Spleen (tissue), 11 donors: Measurements from ENCODE around the gene PPP2R3A. TPM values are rescaled to one million over a fixed set of nuclear protein-coding genes. Genes with fewer than 3 reads are reported as not detected.

Source experiments
- DNase-seq: peaks from one replicate; pipeline ENCODE4 v3.0.0-alpha.2; 2020
- H3K27ac ChIP-seq, 8 donors: fragments of 200-600 bp; sonication (generic) in 7 of 8; 1 replicate in 4 of 8; 2 replicates in 4 of 8; pipeline versions ENCODE4 v1.5.0 to v1.8.0; 2016 to 2021; ENCODE audit warnings: inconsistent platforms in 4 of 8, mild to moderate bottlenecking in 4 of 8, moderate library complexity in 1 of 8
- H3K27me3 ChIP-seq, 7 donors: fragments of 200-600 bp; sonication (generic) in 6 of 7; replicated peaks in 1 of 7; 1 replicate in 4 of 7; 2 replicates in 3 of 7; pipeline versions ENCODE4 v1.5.0 to v1.8.0; 2016 to 2021; ENCODE audit warnings: inconsistent platforms in 3 of 7, mild to moderate bottlenecking in 1 of 7
- H3K36me3 ChIP-seq, 6 donors: fragments of 200-600 bp; sonication (generic) in 5 of 6; 1 replicate in 4 of 6; 2 replicates in 2 of 6; pipeline versions ENCODE4 v1.5.0 to v1.8.0; 2016 to 2021; ENCODE audit warnings: inconsistent platforms in 2 of 6
- H3K4me1 ChIP-seq, 6 donors: fragments of 200-600 bp; sonication (generic) in 5 of 6; 1 replicate in 3 of 6; 2 replicates in 3 of 6; pipeline versions ENCODE4 v1.5.0 to v1.8.0; 2016 to 2021; ENCODE audit warnings: inconsistent platforms in 3 of 6
- H3K4me3 ChIP-seq, 8 donors: fragments of 200-600 bp; sonication (generic) in 7 of 8; 1 replicate in 4 of 8; 2 replicates in 4 of 8; pipeline versions ENCODE4 v1.5.0 to v1.8.0; 2016 to 2021; ENCODE audit warnings: inconsistent platforms in 4 of 8, mild to moderate bottlenecking in 4 of 8, moderate library complexity in 2 of 8
- H3K9me3 ChIP-seq, 8 donors: fragments of 200-600 bp; sonication (generic) in 7 of 8; 1 replicate in 4 of 8; 2 replicates in 4 of 8; pipeline versions ENCODE4 v1.5.0 to v1.8.0; 2016 to 2021; ENCODE audit warnings: inconsistent platforms in 4 of 8
- POLR2A ChIP-seq, 3 donors: fragments of 450-650 bp; IDR thresholded peaks; one replicate each; pipeline ENCODE4 v1.5.1; 2017; ENCODE audit warnings: antibody characterized with exemption in 3 of 3, mild to moderate bottlenecking in 1 of 3
- POLR2AphosphoS5 ChIP-seq, 3 donors: sonication (generic); formaldehyde crosslinking; IDR thresholded peaks; one replicate each; pipeline ENCODE4 v1.5.1; 2017; ENCODE audit warnings: antibody characterized with exemption in 3 of 3
- WGBS, 5 donors: extraction: QIAGEN DNeasy Blood & Tissue Kit in 3 of 5; methylation state at CpG; one replicate each; pipeline versions ENCODE4 v1.1.5 to v1.1.7; 2013 to 2018; 5-methylcytosine and 5-hydroxymethylcytosine counted together
- intact Hi-C: fragments of 100-400 bp; cut with DNase I; formaldehyde crosslinking; loops from one replicate; pipeline ENCODE4 v1.15.0; 2023; ENCODE audit warnings: low total_unique reads
- polyA plus RNA-seq, 3 donors: library from polyadenylated mRNA; stranded (reverse); fragments of 200-250 nt; gene quantifications; one replicate each; pipeline ENCODE4 v1.2.1, GENCODE V29; 2013
- total RNA-seq, 7 donors: library from RNA; depleted of rRNA in 3 of 7; stranded (reverse); fragments of >200 nt in 3 of 7; fragmentation: NEBNext Ultra II Directional in 4 of 7; extraction: Animal tissue kit (Norgen Biotek cat#: 25700) in 4 of 7; gene quantifications; one replicate each; pipeline versions ENCODE4 v1.1.0 to v1.2.1, GENCODE V29; 2016 to 2021
- TF ChIP-seq, protein P1 (sequence below), 11 experiments: fragments of 200-600 bp in 7 of 11; fragments of 450-650 bp in 4 of 11; sonication (generic) in 4 of 11; IDR thresholded peaks in 8 of 11; conservative IDR thresholded peaks in 3 of 11; 1 replicate in 7 of 11; 2 replicates in 4 of 11; pipeline versions ENCODE4 v1.4.0 to v1.8.0; 2016 to 2021; ENCODE audit warnings: antibody characterized with exemption in 11 of 11, inconsistent platforms in 4 of 11, mild to moderate bottlenecking in 1 of 11
- donor health status: healthy with polysubstance abuse.
- donor health status: DM: no; HTN: no; CAD: no; lungs with moderate emphysema.
- donor health status: DM: no; HTN: no; CAD: no.
- donor health status: Bipolar disorder and iron deficiency.
- donor health status: healthy.
- donor health status: DM: no; HTN: no; CAD: no.
- donor health status: DM: yes; HTN: yes; CAD: no.

The PPP2R3A gene
- total and polyA plus RNA-seq, 10 donors = 0.24 to 5.9 (median 3.1) TPM

- Histone ChIP-seq H3K4me3 (no peak overlapping the region), H3K27ac (no peak overlapping the region), H3K27me3 (no peaks in the 10 kb centered on the region), H3K36me3 (no peaks in the 10 kb centered on the region), H3K9me3 (no peaks in the 10 kb centered on the region), H3K4me1 (no peaks in the 10 kb centered on the region)
- DNase-seq = no peak
- TF ChIP-seq, protein P1, sequence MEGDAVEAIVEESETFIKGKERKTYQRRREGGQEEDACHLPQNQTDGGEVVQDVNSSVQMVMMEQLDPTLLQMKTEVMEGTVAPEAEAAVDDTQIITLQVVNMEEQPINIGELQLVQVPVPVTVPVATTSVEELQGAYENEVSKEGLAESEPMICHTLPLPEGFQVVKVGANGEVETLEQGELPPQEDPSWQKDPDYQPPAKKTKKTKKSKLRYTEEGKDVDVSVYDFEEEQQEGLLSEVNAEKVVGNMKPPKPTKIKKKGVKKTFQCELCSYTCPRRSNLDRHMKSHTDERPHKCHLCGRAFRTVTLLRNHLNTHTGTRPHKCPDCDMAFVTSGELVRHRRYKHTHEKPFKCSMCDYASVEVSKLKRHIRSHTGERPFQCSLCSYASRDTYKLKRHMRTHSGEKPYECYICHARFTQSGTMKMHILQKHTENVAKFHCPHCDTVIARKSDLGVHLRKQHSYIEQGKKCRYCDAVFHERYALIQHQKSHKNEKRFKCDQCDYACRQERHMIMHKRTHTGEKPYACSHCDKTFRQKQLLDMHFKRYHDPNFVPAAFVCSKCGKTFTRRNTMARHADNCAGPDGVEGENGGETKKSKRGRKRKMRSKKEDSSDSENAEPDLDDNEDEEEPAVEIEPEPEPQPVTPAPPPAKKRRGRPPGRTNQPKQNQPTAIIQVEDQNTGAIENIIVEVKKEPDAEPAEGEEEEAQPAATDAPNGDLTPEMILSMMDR (IDR thresholded peaks at IDR 0.05 in 8 of 11, conservative IDR thresholded peaks at IDR 0.05 in 3 of 11) = no peak
- TF ChIP-seq POLR2AphosphoS5 (IDR thresholded peaks at IDR 0.05) (no peak), POLR2A (IDR thresholded peaks at IDR 0.05) (no peak)
- whole genome bisulfite sequencing, 5 donors = 70 to 85% (median 77%) methylated on average over 4 of the region's 4 CpGs
- intact Hi-C loops = no loop called here
Observed at GRCh38 chr3:135981701-135982403, 16.3 kb downstream of the PPP2R3A start.

GRCh38 chr3:135982404-135982761, 16.9 kb downstream of the PPP2R3A start:
- WGBS, 5 donors = 96 to 100% (median 100%) methylated on average over 1 of the region's 1 CpG
- Histone ChIP-seq H3K27me3 (no peaks in the 10 kb centered on the region), H3K4me3 (no peak overlapping the region), H3K4me1 (no peaks in the 10 kb centered on the region), H3K9me3 (no peaks in the 10 kb centered on the region), H3K27ac (no peak overlapping the region), H3K36me3 (no peaks in the 10 kb centered on the region)
- no peak for DNase-seq
- intact Hi-C loops = no loop called here
- TF ChIP-seq POLR2A (IDR thresholded peaks at IDR 0.05) = no peak
- no peak for TF ChIP-seq POLR2AphosphoS5 (IDR thresholded peaks at IDR 0.05)
- TF ChIP-seq, protein P1 (IDR thresholded peaks at IDR 0.05 in 8 of 11, conservative IDR thresholded peaks at IDR 0.05 in 3 of 11) = no peak

GRCh38 chr3:135982922-135983581, 17.5 kb downstream of the PPP2R3A start:
- H3K36me3 ChIP-seq = no peaks in the 10 kb centered on the region
- WGBS, 5 donors = 80 to 88% (median 86%) methylated on average over 5 of the region's 5 CpGs
- H3K9me3 ChIP-seq = no peaks in the 10 kb centered on the region
- H3K4me3 ChIP-seq = no peak overlapping the region
- H3K4me1 ChIP-seq = no peaks in the 10 kb centered on the region
- DNase-seq = no peak
- no peak for TF ChIP-seq POLR2A (IDR thresholded peaks at IDR 0.05)
- TF ChIP-seq, protein P1 (IDR thresholded peaks at IDR 0.05 in 8 of 11, conservative IDR thresholded peaks at IDR 0.05 in 3 of 11) = no peak
- no peak for TF ChIP-seq POLR2AphosphoS5 (IDR thresholded peaks at IDR 0.05)
- intact Hi-C loops = no loop called here
- H3K27ac ChIP-seq = no peak overlapping the region
- no peaks in the 10 kb centered on the region for H3K27me3 ChIP-seq

- Histone ChIP-seq H3K27me3 (no peaks in the 10 kb centered on the region), H3K27ac (no peak overlapping the region), H3K36me3 (no peaks in the 10 kb centered on the region), H3K4me3 (no peak overlapping the region), H3K9me3 (no peaks in the 10 kb centered on the region), H3K4me1 (no peaks in the 10 kb centered on the region)
- TF ChIP-seq, protein P1 (IDR thresholded peaks at IDR 0.05 in 8 of 11, conservative IDR thresholded peaks at IDR 0.05 in 3 of 11) = no peak
- no peak for DNase-seq
- WGBS, 5 donors = 79 to 96% (median 90%) methylated on average over 2 of the region's 2 CpGs
- intact Hi-C loops = no loop called here
Observed at GRCh38 chr3:135987661-135988060, 22.1 kb downstream of the PPP2R3A start.
